GM18508 (cell line): Measurements from ENCODE around the gene SMARCAL1.
A peak's percentile ranks its signal among the peaks of the same experiment; 100 is the strongest.

Experiments used
- ATAC-seq: cut with Tn5 transposase; IDR thresholded peaks from one replicate; pipeline ENCODE4 v1.9.1; 2021; ENCODE audit warnings: moderate number of reproducible peaks; ENCODE audit not compliant: insufficient read depth, unreplicated experiment

Gene SMARCAL1

GRCh38 chr2:216467845-216468244 lies 55.6 kb downstream of the SMARCAL1 start:
- no peak for ATAC-seq

- no peak for ATAC-seq
Measured at GRCh38 chr2:216469661-216470060, 57.4 kb downstream of the SMARCAL1 start.

- no peak for ATAC-seq
Measured at GRCh38 chr2:216473187-216473586, 60.9 kb downstream of the SMARCAL1 start.

- peak; percentile 74 for ATAC-seq
Measured at GRCh38 chr2:216474925-216475670, 62.8 kb downstream of the SMARCAL1 start.

- ATAC-seq: no peak
Measured at GRCh38 chr2:216475767-216476166, 63.5 kb downstream of the SMARCAL1 start.

GRCh38 chr2:216477283-216478035 lies 65.2 kb downstream of the SMARCAL1 start:
- ATAC-seq: no peak

GRCh38 chr2:216478151-216478550 lies 65.9 kb downstream of the SMARCAL1 start:
- no peak for ATAC-seq

GRCh38 chr2:216478791-216479190 lies 66.5 kb downstream of the SMARCAL1 start:
- no peak for ATAC-seq

- no peak for ATAC-seq
Measured at GRCh38 chr2:216480221-216480620, 67.9 kb downstream of the SMARCAL1 start.

GRCh38 chr2:216482640-216483039 lies 70.4 kb downstream of the SMARCAL1 start:
- ATAC-seq: no peak

GRCh38 chr2:216485237-216485636 lies 73.0 kb downstream of the SMARCAL1 start:
- no peak for ATAC-seq

- ATAC-seq: no peak
Measured at GRCh38 chr2:216485745-216486144, 73.5 kb downstream of the SMARCAL1 start.

- no peak for ATAC-seq
Measured at GRCh38 chr2:216486271-216486670, 74.0 kb downstream of the SMARCAL1 start.

- ATAC-seq: no peak
Measured at GRCh38 chr2:216486708-216487107, 74.4 kb downstream of the SMARCAL1 start.

GRCh38 chr2:216490061-216490460 lies 77.8 kb downstream of the SMARCAL1 start:
- no peak for ATAC-seq

- peak; percentile 73 for ATAC-seq
Measured at GRCh38 chr2:216491793-216492596, 79.7 kb downstream of the SMARCAL1 start.

- no peak for ATAC-seq
Measured at GRCh38 chr2:216492597-216493333, 80.5 kb downstream of the SMARCAL1 start.

- no peak for ATAC-seq
Measured at GRCh38 chr2:216493334-216493685, 81.0 kb downstream of the SMARCAL1 start.

GRCh38 chr2:216495656-216496055 lies 83.4 kb downstream of the SMARCAL1 start:
- no peak for ATAC-seq

GRCh38 chr2:216497382-216498069 lies 85.2 kb downstream of the SMARCAL1 start:
- ATAC-seq: no peak
